Activated naive CD8-positive, alpha-beta T cell treated with anti-CD3 and anti-CD28 coated beads for 36 hours (primary cell): ENCODE results near the gene NUCKS1. TPM values are rescaled to one million over a fixed set of nuclear protein-coding genes. Genes with fewer than 3 reads are reported as not detected.

Experiments
- DNase-seq: peaks from one replicate; pipeline ENCODE4 v3.0.0; 2021
- H3K27ac Mint-ChIP-seq: one replicate; pipeline ENCODE4 v1.8.0; 2022; ENCODE audit warnings: mild to moderate bottlenecking, moderate library complexity, mixed read lengths
- H3K27me3 Mint-ChIP-seq: one replicate; pipeline ENCODE4 v1.8.0; 2022; ENCODE audit warnings: mild to moderate bottlenecking, mixed read lengths
- H3K36me3 Mint-ChIP-seq: one replicate; pipeline ENCODE4 v1.8.0; 2021; ENCODE audit warnings: mild to moderate bottlenecking, mixed read lengths
- H3K4me1 Mint-ChIP-seq: one replicate; pipeline ENCODE4 v1.8.0; 2021; ENCODE audit warnings: mixed read lengths
- H3K4me3 Mint-ChIP-seq: one replicate; pipeline ENCODE4 v1.8.0; 2022; ENCODE audit warnings: mild to moderate bottlenecking, moderate library complexity, mixed read lengths
- H3K9me3 Mint-ChIP-seq: one replicate; pipeline ENCODE4 v1.8.0; 2022; ENCODE audit warnings: mixed read lengths
- total RNA-seq, 2 experiments: library from RNA; stranded (reverse); gene quantifications; one replicate each; pipeline ENCODE4 v1.2.3, GENCODE V29; 2021

NUCKS1 gene, protein sequence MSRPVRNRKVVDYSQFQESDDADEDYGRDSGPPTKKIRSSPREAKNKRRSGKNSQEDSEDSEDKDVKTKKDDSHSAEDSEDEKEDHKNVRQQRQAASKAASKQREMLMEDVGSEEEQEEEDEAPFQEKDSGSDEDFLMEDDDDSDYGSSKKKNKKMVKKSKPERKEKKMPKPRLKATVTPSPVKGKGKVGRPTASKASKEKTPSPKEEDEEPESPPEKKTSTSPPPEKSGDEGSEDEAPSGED
- total RNA-seq = 100 to 1,000 TPM; 174 TPM

DNA sequence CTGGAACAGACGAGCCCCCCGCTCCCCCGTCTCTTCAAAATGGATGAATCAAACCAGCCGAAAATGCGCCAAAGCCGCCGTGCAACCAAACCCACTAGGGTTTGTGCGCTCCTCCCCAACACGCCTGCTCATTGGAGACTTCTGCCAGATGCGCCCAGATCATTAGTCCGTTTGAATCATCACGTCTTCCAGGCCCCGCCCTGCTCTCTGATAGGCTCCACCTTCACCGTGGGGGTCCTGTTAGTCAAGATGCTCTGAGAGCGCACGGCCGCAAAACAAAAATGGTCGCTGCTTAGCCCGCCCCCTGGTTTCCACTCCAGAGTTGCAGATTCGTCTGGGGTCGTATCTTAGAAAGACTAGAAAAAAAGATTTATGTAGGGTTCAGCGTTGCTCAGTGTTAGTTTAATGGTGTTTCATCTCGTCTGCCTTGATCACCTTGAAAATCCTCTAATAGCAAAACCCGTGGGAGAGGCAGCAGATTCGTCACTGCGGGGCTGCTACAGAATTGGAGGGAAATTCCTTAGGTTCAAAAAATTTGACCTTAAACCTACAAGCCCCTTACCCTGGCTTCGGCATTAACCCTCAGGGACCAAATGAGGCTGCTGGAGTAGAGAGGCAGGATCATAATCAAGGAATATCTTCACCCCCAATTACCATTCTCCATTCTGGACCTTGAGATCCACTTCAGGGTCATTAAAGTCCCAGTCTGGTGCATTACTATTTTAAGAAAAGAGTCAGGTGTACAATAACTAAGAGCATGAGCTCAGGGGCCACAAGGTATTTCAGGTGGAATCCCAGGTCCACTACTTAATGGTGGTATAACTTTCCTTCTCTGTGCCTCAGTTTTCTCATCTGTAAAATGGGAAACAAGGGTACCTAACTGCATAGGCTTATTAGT lies at the start of gene NUCKS1:
NUCKS1 (minus strand) TSS at position 45 of the 898 bp plus-strand sequence. CDS start 209 bp downstream, outside the sequence.
- H3K27me3 Mint-ChIP-seq = peaks cover 4% of the 10 kb centered on the region
- H3K9me3 Mint-ChIP-seq = peaks cover 1% of the 10 kb centered on the region
- peaks cover 28% of the 10 kb centered on the region for H3K36me3 Mint-ChIP-seq
- peak; percentile 96 for DNase-seq
- peaks cover 32% of the 10 kb centered on the region for H3K4me1 Mint-ChIP-seq
- peak within 1 kb of the TSS; percentile 98 for H3K27ac Mint-ChIP-seq
- H3K4me3 Mint-ChIP-seq = peak within 1 kb of the TSS; percentile 95

DNA sequence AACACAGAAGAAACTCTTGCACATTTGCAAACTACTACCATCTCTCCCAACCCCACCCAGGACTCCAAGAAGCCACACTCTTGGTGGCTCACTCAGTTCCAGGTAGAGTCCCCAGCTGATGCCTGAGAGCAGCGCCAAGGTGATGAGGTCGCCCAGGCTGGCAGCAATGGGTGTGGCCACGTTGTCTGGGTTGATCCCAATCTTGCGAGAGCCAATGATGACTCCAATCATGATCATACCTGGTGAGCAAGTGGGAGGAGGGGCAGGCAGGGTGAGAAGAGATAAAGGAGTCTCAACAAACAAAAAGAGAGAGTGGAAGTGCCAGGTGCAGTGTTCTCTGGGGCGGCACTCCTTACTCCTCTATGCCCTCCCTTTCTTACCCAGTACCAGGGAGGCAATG lies 48.6 kb upstream of the NUCKS1 start:
- Mint-ChIP-seq H3K27me3 (no peaks in the 10 kb centered on the region), H3K9me3 (no peaks in the 10 kb centered on the region), H3K4me1 (peaks cover 3% of the 10 kb centered on the region), H3K27ac (no peak overlapping the region), H3K4me3 (no peak overlapping the region), H3K36me3 (peaks cover 2% of the 10 kb centered on the region)
- DNase-seq = no peak

DNA sequence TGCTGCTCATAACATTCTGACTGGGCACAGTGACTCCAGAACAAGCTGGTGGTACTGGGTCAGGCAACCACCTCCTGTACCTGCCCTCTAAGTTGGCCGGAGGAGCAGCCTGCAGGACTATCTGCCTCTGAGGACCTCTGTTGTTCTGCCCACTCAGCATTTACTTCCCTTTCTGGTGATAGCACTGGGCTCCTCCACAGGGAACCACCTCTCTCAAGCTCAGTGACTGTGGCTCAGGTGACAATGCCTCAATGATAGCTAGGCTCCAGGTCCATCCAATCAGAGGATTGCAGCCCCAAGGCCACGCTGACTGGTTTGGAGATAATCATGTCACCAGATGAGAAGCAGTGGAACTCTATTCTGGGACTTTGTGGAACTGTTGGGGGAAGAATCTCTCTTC lies 47.2 kb upstream of the NUCKS1 start:
- H3K27ac Mint-ChIP-seq = no peak overlapping the region
- no peaks in the 10 kb centered on the region for H3K9me3 Mint-ChIP-seq
- DNase-seq = no peak
- no peaks in the 10 kb centered on the region for H3K27me3 Mint-ChIP-seq
- H3K36me3 Mint-ChIP-seq = peaks cover 1% of the 10 kb centered on the region
- H3K4me1 Mint-ChIP-seq = peaks cover 3% of the 10 kb centered on the region
- no peak overlapping the region for H3K4me3 Mint-ChIP-seq

DNA sequence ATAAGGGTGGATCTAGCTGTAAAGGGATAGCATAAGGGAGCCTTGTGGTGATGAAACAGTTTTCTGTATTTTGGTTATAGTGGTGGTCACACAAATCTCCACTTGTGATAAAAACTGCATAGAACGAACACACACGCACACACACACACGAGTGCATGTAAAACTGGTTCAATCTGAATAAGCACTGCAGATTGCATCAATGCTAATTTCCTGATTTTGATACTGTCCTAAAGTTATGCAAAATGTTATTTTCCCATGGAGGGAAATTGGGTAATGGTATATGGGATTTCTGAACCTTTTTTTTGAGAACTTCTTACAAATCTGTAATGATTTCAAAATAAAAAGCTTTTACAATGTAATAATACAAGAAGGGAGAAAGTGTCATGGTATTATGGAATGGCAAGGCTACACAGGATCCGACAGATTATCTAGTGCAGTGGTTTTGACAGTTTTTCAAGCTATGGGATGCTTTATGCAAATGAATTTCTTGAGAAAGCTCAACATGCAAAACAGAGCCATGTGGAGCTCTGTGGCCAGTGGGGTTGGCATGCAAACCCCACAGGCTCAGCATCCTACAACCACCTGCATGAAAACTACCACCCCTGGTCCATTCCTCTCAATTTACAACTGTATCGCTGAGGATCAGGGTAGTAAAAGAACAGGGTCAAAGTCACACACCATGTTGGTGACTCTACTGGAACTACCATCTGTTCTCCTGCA lies 44.2 kb upstream of the NUCKS1 start:
- no peaks in the 10 kb centered on the region for H3K9me3 Mint-ChIP-seq
- H3K4me1 Mint-ChIP-seq = no peaks in the 10 kb centered on the region
- no peaks in the 10 kb centered on the region for H3K27me3 Mint-ChIP-seq
- H3K4me3 Mint-ChIP-seq = no peak overlapping the region
- peak overlapping the region; percentile 40 for H3K27ac Mint-ChIP-seq
- DNase-seq = no peak
- peaks cover 8% of the 10 kb centered on the region for H3K36me3 Mint-ChIP-seq

DNA sequence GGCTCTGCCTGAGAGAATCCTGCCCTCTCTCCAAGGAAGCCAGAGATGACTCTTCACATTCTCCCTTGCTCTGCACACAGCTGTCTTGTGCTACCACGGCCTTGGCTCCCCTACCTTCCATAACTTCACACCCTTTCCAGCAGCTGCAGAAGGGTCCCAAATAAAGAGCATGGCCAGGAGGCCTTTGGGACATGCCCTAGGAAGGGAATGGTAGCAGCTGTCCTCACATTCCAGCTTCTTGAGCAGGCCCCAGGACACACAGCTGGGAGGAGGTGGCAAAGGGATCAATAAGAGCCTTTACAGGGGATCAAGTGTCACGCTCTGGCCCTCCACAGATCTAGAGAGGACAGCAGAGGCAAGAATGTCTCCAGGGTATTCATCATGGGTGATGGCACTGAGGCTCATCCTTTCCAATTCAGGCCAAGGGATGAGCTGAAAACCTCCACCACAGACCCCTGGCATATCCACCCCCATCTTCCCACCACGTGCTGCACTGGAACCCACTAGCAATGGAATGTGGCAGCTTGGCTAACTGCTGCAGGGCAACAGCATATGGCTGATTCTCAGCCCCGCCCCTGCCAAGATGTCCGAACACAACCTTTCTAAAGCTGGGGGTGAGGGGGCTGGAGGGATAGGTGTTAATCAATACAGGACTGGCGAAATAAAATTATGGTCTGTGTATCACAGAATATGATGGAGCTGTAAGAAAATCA lies 43.1 kb upstream of the NUCKS1 start:
- H3K27ac Mint-ChIP-seq = no peak overlapping the region
- no peaks in the 10 kb centered on the region for H3K4me1 Mint-ChIP-seq

DNA sequence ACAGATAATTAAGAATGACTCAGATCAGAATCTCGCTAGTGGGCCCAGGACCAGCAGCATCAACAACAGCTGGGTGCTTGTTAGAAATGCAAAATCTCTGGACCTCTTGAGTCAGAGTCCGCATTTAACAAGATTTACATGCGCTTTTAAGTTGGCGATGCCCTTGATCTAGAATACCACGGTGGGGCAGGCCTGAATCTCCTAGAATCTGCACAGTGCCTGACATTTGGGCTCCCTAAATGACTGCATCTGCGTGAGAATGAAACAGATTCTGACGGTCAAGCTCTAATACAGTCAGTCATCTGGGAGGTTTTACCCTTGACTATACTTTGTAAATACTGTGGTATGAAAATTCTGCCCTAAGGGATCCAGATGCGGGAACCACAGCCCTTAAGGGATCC lies 42.5 kb upstream of the NUCKS1 start:
- H3K9me3 Mint-ChIP-seq = no peaks in the 10 kb centered on the region
- no peak overlapping the region for H3K4me3 Mint-ChIP-seq
- no peaks in the 10 kb centered on the region for H3K27me3 Mint-ChIP-seq
- DNase-seq = no peak
- no peaks in the 10 kb centered on the region for H3K4me1 Mint-ChIP-seq
- H3K27ac Mint-ChIP-seq = no peak overlapping the region
- H3K36me3 Mint-ChIP-seq = peaks cover 8% of the 10 kb centered on the region

More for the DNA sequence above, 43.1 kb upstream of the NUCKS1 start:
- DNase-seq = no peak
- H3K36me3 Mint-ChIP-seq = peaks cover 8% of the 10 kb centered on the region
- H3K4me3 Mint-ChIP-seq = no peak overlapping the region
- H3K27me3 Mint-ChIP-seq = no peaks in the 10 kb centered on the region
- no peaks in the 10 kb centered on the region for H3K9me3 Mint-ChIP-seq

DNA sequence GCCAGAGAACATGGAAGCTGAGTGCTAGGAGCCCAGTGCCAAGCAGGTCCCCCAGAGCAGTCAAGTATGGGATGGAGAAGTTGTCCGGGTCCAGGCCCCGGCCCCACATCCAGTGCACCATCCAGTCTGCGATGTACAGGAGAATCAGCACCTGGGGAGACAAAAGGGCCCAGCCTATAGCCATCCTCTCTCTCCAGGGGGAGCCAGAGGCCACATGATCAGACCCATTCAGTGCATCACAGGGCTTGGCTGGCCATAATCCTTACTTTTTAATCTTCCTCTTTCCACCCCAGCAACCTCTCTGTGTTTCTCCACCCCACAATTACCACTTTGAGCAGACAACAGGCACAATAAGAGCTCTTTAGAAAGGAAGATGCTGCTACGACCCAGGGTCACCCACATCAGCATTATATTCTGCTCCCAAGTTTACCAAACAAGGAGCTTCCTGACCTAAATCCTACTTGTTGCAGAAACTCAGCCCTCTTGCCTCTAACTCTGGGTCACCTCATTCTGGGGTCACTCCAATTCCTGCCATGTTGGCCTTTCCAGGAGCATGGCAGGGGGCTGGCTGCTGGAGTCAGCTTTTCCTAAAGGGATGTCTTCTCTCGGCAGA lies 41.7 kb upstream of the NUCKS1 start:
- Mint-ChIP-seq H3K27me3 (no peaks in the 10 kb centered on the region), H3K36me3 (peaks cover 8% of the 10 kb centered on the region), H3K4me1 (no peaks in the 10 kb centered on the region), H3K27ac (no peak overlapping the region), H3K4me3 (no peak overlapping the region), H3K9me3 (no peaks in the 10 kb centered on the region)
- DNase-seq = peak; percentile 49

DNA sequence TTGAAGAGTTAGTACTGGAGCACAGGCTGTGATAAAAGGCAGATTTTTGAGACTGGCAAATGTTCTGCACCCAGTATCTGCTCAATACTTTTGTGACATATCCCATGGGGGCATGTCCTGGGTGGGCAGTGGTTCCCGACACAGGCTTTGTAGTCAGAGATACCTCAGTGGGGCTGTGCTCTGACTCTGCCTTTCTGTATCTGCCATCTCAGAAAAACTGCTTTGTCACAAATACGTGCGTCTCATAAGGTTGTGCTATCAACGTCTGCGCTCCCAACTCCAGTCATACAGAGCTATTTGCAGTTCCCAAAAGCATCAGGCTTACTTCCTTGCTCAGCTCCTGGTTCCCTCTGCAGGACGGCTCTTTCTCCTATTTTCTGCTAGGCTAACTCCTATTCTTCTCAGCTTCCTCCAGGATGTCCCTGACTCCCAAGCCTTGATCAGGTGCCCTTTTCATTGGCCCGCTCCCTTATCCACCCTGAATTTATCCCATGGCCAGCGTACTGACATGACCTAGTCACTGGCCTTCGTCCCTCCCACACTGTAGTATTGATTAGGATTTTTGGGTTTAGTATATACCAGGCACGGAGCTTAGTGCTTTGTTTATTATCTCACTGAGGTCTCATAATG lies 37.4 kb upstream of the NUCKS1 start:
- Mint-ChIP-seq H3K4me3 (no peak overlapping the region), H3K36me3 (peaks cover 8% of the 10 kb centered on the region), H3K27ac (no peak overlapping the region), H3K4me1 (peaks cover 7% of the 10 kb centered on the region), H3K9me3 (no peaks in the 10 kb centered on the region), H3K27me3 (no peaks in the 10 kb centered on the region)
- no peak for DNase-seq

DNA sequence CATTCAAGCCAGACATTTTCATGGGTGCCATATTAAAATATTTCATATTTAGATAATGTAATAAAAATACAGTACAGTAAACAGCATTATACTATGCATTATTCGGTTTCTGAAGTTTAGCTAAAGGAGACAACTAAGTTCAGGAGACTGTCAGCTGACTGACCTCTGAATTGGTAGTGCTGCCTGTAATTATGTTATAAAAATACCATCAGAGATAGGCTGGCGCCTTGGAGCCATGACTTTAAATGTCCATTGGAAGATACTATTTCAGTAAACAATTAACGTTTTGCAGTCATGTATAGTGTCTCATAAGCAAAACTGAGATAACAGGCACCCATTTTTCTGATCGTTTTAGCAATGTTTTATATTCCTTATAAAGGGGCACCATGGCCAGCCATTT lies 36.6 kb upstream of the NUCKS1 start:
- no peak overlapping the region for H3K4me3 Mint-ChIP-seq
- no peak for DNase-seq
- no peak overlapping the region for H3K27ac Mint-ChIP-seq
- peaks cover 7% of the 10 kb centered on the region for H3K4me1 Mint-ChIP-seq
- H3K36me3 Mint-ChIP-seq = peaks cover 7% of the 10 kb centered on the region
- no peaks in the 10 kb centered on the region for H3K9me3 Mint-ChIP-seq
- no peaks in the 10 kb centered on the region for H3K27me3 Mint-ChIP-seq

DNA sequence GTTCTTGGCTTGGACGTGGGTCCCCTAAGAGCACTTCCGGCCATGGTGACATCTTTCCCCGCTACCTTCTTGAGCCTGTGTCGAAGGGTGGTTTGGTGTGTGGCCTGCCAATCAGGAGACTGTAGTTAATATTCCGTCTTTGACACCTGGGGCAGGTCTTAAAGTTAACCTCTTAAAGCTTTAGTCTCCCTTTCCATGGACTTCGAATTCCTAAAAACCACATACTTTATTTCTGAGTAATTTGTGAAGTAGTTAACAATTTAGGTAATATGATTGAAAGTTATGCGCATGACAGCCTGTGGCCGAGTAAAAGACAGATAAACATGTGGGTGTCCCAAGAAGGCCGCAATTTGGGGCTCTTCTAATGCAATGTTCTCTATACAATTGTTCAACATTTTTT lies 35.5 kb upstream of the NUCKS1 start:
- H3K27ac Mint-ChIP-seq = no peak overlapping the region
- H3K4me1 Mint-ChIP-seq = peaks cover 10% of the 10 kb centered on the region
- H3K4me3 Mint-ChIP-seq = no peak overlapping the region
- H3K27me3 Mint-ChIP-seq = no peaks in the 10 kb centered on the region
- no peaks in the 10 kb centered on the region for H3K9me3 Mint-ChIP-seq
- DNase-seq = no peak
- peaks cover 2% of the 10 kb centered on the region for H3K36me3 Mint-ChIP-seq

DNA sequence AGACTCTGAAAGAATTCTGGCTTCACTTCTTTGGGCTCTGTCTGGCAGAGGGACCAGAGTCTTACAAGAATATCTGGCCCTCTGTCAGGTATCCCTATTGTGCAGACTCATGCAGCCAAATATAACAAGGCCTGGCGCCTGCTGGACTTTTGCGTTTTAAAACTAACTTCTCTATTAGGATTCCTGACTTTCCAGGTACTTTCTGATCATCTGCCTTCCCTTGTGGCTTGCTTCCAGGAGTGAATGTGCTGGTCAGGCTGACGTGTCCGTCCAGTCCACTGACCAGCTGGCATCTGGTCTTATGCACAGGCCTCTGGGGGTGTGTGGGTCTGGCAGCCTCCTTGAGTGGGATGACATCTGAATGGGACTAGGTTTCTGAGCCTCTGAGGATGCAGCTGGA lies 33.9 kb upstream of the NUCKS1 start:
- Mint-ChIP-seq H3K4me3 (no peak overlapping the region), H3K4me1 (peaks cover 10% of the 10 kb centered on the region), H3K27ac (no peak overlapping the region), H3K9me3 (no peaks in the 10 kb centered on the region), H3K27me3 (no peaks in the 10 kb centered on the region), H3K36me3 (no peaks in the 10 kb centered on the region)
- no peak for DNase-seq

DNA sequence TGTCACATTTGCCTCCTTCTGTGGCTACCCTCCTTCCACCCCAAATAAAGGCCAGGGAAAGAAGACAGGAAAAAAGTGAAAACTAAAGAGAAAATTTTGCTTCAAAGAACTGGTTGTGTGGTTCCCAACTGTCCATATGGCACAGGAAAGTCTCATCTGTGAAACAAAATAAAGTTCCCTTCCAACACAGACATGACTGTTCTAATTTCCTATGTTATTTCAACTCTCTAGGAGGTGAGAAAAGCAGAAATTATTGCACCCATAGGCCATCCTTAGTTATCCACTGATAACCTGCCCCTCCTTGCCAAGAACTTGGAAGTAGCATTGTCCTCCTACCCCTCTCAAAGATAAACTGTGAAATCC lies 33.4 kb upstream of the NUCKS1 start:
- H3K27ac Mint-ChIP-seq = no peak overlapping the region
- no peaks in the 10 kb centered on the region for H3K9me3 Mint-ChIP-seq
- H3K36me3 Mint-ChIP-seq = no peaks in the 10 kb centered on the region
- no peak overlapping the region for H3K4me3 Mint-ChIP-seq
- peaks cover 10% of the 10 kb centered on the region for H3K4me1 Mint-ChIP-seq
- no peak for DNase-seq
- H3K27me3 Mint-ChIP-seq = no peaks in the 10 kb centered on the region

DNA sequence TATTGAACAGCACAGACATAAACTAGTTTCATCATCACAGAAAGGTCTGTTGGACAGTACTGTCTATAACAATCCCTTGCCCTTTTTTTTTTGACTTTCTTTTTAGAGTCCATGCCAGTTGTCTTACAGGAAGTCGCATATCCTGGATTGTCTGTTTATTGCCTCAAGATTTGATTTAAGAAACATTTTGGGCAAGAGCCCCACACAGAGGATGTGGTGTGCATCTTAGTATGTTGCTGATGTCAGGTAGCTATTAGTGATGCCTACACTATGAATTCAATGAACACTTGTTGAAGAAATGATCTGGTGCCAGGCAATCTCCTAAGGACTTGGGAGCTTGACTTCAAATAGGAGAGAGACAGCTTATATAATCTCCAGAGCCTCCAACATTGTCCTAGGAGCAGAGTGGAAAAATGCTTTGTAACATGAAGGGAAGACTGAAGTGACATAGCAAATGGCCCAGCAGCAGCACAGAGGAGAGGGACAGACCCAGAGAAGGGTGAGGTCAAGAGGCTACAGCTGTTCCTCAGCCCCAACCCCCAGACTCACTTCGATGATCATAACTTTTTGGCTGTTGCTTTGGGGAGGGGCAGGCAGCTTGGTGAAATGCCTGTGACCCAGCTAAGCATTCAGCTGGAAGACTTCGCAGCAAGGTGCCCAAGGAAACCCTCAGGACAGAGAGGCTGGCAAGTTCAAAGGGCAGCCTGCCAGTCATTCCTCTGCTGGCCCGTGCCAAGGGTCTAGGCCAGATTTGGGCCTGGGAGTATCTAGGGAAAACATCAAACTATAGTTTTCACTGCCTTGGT lies 32.8 kb upstream of the NUCKS1 start:
- Mint-ChIP-seq H3K27ac (no peak overlapping the region), H3K4me3 (no peak overlapping the region), H3K36me3 (no peaks in the 10 kb centered on the region), H3K9me3 (no peaks in the 10 kb centered on the region), H3K27me3 (no peaks in the 10 kb centered on the region), H3K4me1 (peaks cover 10% of the 10 kb centered on the region)
- DNase-seq = no peak
